ENCODE results near the gene ABTB1.

DNA sequence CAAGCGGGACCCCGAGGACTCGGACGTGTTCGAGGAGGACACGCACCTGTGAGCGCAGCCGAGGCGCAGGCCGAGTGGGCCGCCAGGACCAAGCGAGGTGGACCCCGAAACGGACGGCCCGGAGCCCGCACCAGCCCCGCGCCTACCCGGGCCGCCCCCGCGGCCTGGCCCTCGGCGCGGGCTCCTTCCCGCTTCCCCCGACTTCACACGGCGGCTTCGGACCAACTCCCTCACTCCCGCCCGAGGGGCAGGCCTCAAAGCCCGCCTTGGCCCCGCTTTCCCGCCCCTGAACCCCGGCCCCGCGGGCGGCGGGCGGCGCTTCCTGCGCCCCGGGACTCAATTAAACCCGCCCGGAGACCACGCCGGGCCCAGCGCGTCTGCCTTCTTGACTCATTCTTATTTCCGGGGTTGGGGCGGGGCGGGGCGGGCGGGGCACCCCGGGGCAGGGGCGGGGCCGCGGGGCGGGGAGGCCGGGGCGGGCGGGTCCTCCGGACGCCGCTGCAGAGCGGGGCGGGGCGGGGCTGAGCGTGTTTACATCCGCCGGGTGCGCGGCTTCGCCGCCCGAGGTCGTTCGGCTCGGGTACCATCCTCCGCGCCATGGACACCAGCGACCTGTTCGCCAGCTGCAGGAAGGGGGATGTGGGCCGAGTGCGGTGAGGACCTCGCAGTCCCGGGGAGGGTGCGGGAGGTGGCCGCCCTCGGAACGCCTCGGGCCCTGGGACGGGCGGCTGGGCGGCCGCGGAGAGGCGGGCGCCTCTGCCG is at the start of gene ABTB1:
- no peak for TF ChIP-seq TBL1XR1 (IDR thresholded peaks at IDR 0.05; ENCODE audit: low read length in 2 of 2)
- no peak for TF ChIP-seq NFYB (IDR thresholded peaks at IDR 0.05; ENCODE audit: extremely low read depth, insufficient read length)

Data from K562 (cell line).